DMS 273 (cell line): ENCODE results near the gene DPYSL5.
A peak's percentile ranks its signal among the peaks of the same experiment; 100 is the strongest.
"Not testable (repeated sequence)": the region's sequence is repeated elsewhere in the genome, so short reads cannot be mapped to it uniquely, and the experiment has no call there.

ENCODE experiments used
- DNase-seq: peaks from one replicate; lab custom pipeline; 2025; ENCODE audit not compliant: unreplicated experiment; lab: John Stamatoyannopoulos, UW

DPYSL5 gene

GRCh38 chr2:26847655-26848335 is at the start of gene DPYSL5:
TSS of gene DPYSL5 (plus strand) at chr2:26848132. CDS start at chr2:26898500, 50,368 bp downstream.
- DNase-seq = peak; percentile 91

DNA sequence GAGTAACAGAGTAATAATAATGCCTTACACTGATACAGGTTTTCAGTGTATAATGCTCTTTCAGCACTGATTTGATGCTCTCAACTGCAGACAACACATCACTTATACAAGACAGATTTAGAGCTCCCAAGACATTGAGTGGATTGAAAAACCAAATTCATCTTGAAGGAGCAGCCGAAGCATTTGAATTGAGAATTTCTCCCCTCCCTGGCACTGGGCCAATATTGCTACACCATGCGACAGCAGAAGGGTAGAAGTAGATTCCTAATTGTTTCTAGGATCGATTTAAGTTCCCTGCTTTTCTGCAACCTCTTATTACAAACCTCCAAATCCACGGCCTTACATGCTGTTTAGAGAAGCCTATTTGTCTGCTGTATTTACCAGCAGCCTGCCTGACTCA is 46.6 kb upstream of the DPYSL5 start:
- DNase-seq = no peak

DNA sequence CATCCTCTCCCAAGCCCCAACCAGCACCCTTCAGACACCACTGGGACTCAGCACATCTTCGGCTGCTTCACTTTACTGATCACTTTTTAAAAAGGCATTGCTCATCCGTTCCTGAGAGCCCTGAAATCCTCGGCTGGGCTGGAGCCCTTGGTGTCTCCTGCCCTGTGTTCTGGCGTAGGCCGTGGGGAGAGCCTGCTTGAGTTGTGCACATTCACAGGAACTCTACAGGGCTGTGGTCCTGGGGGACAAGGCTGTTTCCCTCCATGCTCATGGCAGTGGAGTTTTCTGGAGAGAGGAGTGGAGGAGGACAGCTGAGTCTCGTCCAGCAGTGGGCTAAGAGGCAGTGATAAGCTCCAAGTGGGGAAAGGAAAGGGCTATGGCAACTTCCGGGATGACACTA is 46.1 kb upstream of the DPYSL5 start:
- DNase-seq = no peak

- DNase-seq = no peak
These were observed 42.7 kb upstream of the DPYSL5 start for GRCh38 chr2:26805241-26805676.

- DNase-seq = peak; percentile 67
These were observed 40.0 kb upstream of the DPYSL5 start for GRCh38 chr2:26807788-26808460.

DNA sequence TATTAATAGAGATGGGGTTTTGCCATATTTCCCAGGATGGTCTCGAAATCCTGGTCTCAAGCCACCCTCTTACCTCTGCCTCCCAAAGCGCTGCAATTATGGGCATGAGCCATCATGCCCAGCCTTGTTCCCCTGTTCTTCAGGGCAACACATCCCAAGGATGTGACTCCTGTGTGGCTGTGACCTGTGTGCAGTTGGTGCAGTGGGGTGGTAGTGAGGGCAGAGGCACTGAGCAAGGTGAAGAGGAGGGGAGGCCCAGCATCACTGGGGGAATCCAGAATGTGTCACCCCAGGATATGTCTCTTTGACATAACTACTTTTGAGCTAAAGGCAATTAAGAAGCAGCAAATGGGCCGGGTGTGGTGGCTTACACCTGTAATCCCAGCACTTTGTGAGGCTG is 38.7 kb upstream of the DPYSL5 start:
- DNase-seq = no peak

- DNase-seq = no peak
These were observed 37.9 kb upstream of the DPYSL5 start for GRCh38 chr2:26809876-26810577.

DNA sequence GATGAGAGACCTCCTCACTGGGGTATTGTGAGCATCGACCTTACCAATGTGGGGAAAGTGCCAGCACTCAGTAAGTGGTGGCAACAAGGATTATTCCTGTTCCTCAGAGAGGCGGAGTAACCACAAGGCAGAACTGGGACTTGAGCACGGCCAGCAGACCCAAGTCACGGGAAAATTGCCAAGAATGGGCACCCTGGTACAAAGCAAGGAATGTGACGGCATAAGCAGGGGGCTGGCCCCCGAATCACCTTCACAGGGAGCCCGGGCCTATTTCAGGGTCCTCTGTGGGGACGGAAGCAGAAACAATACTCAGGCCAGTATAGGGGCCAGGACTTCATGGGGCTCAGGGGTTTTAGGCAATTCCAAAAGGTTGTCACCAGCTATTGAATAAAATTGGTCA is 36.7 kb upstream of the DPYSL5 start:
- DNase-seq = no peak

GRCh38 chr2:26811791-26812694 is 35.9 kb upstream of the DPYSL5 start:
- no peak for DNase-seq

- no peak for DNase-seq
These were observed 35.2 kb upstream of the DPYSL5 start for GRCh38 chr2:26812731-26813130.

DNA sequence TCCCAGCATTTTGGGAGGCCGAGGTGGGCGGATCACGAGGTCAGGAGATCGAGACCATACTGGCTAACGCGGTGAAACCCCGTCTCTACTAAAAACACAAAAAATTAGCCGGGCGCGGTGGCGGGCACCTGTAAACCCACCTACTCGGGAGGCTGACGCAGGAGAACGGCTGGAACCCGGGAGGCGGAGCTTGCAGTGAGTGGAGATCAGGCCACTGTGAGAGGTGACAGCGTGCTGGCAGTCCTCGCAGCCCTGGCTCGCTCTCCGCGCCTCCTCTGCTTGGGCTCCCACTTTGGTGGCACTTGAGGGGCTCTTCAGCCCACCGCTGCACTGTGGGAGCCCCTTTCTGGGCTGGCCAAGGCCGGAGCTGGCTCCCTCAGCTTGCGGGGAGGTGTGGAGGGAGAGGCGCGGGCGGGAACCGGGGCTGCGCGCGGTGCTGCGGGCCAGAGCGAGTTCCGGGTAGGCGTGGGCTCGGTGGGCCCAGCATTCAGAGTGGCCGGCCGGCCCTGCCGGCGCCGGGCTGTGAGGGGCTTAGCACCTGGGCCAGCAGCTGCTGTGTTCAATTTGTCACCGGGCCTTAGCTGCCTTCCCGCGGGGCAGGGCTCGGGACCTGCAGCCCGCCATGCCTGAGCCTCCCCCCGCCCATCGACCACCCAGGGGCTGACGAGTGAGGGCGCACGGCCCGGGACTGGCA is 33.7 kb upstream of the DPYSL5 start:
- DNase-seq = not testable (repeated sequence)

DNA sequence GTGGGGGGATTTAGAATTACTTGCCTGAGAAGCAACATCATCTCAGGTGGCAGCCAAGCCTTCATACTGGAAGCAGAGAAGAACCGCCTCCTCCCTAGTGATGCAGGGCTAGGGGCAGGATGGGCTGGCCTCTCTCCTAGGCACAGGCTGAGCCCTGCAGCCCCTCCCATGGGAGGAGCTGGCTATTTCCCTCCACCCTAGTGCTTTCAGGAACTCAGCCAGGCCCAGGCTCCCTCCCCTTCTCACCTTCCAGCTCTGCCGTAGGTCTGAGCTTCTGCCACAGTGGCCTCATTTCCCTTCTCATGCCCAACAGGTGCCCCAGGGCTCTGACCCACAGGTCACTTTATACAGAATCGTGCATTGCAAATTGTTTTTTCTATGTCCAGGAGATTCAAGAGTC is 31.0 kb upstream of the DPYSL5 start:
- peak; percentile 32 for DNase-seq

- DNase-seq = no peak
These were observed 29.7 kb upstream of the DPYSL5 start for GRCh38 chr2:26818255-26818654.

DNA sequence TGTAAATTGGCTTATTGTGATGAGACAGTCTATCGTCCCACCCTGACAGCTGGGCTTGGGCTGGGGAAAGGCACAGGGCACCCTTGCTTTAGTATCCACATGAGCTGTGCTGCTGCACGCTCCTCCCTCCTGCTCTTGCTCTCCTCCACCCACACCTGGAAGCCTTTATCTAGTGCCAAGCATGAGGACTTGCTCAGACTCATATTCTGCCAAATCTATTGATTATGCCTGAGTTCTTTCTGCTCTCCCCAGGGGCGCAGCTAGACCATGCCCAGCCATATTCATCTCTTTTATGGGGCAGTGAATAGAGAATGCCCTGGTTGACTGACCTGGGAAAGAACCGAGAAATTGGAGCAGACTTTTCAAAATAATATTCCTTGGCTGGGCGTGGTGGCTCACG is 29.0 kb upstream of the DPYSL5 start:
- no peak for DNase-seq

DNA sequence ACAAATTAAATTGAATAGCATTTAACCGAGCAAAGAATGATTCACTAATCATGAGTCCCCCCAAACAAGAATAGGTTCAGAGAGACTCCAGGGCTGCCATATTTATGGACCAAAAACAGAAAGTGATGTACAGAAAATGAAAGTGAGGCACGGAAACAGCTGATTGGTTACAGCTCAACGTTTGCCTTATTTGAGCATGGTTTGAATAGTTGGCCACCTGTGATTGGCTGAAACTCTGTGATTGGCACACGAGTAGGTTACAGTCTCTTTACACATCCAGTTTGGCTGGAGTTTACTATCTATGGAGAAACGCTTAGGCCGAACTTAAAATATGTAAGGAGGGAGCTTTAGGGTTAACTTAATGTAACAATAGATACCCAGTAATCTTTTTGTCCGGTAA is 27.0 kb upstream of the DPYSL5 start:
- no peak for DNase-seq

DNA sequence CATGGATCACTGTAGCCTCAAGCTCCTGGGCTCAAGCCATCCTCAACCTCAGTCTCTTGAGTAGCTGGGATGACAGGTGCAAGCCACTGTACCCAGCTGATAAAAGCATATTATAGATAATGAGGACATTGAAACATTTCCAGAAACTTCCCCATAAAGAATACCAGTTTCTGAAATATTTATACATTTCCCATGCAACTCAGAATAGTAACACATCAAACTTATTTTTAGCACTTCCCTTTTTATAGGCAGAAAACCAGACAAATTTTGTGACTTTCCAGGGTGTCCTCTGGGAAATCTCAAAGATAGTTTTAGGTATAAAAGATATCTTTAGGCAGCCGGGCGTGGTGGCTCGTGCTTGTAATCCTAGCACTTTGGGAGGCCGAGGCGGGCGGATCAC is 25.1 kb upstream of the DPYSL5 start:
- DNase-seq = no peak

DNA sequence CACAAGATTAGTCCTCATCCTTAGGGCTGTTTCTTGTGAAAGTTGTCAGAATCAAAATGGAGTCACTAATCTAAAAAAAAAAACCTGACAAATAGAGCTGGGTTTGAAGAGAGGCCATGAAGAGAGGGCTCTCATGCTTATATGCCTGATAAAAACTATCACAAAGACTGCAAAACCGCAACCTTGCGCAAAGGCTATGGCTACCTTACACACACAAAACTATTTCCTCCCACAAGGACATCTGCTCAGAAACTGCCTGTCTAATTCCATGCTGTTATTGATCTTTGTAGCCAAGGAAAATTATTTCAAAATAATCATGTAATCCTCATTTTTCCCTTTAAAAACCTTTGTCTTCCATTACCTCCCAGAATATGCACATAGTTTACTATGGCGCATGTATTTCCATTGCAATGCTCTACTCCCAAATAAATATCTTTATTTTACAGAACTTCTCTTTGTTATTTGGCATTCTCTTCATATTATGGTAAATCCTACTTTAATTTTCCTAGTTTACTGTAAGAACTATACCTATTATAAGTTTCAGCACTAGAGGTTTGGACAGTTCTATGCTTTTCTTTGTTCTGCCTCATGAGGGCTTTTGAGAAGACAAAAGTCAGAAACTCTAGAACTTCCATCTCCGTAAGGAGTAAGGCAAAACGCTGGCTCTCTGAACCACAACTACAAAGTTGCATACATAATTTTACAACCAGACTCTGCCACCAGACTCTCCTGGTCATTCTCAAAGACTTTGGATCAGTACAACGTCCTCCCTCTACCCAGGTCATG is 9.6 kb upstream of the DPYSL5 start:
- peak; percentile 24 for DNase-seq

DNA sequence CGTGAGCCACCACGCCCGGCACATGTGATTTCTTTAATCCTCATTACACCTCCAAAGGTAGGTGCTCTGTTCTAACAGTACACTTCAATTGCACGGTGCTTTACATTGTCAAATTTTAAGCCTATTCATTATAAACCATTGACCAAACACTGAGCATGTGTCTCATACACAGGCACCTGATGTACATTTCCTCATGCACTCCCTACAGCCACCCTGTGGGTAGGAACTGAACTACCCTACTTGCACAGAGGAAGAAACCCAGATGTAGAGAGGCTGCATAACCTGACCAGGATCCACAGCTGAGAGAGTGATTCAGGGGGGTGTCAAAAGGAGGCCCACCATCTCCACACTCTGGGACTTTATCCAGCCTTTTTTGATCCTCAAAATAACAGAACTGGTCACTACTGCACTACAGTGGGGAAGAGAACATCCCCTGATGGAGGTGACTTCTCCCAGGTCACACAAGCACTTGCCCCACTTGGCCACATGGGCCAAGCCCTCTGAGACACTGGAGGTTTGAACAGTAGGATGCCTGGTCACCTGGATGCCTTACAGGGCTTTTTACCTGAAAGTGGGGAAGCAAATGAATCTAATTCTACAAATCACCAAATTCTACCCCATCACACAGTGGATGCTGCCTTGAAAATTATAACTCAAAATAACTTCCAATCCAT is 6.9 kb upstream of the DPYSL5 start:
- DNase-seq = peak; percentile 52

- DNase-seq = no peak
These were observed 4.9 kb upstream of the DPYSL5 start for GRCh38 chr2:26843041-26843440.
